ENCODE measurements around the gene KRT17.

DNA sequence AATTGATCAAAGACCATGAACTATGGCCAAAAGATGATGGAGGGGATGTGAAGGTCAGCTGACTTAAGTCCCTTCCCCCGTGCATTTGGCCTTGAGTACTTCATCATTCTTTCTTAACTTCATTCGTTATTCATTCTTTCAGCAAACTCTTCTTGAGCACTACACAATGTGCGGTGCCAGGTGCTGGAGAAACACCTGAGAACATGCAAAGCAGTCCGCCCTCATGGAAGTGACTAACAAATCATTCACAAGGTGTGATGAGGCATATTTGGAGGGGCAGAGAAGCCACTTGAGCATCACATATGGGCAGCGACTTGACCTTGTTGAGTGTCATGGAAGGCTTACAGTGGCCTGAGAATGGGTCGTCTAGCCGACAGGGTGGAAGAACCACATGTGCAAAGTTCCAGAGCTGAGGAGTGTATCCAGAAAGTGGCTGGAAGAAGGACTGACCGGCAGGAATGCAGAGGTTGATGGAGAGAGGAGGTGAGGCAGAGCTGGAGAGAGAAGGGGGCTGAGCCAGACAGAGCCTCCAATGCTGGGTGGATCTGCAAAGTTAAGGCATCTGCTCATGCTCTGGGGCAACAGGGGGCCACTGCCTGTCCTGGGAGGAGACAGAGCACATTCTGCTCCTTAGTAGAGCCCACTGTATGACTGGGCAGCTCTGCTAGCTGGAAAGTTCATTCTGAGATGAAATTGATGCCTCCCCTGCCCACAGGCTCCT, 39.2 kb upstream of the KRT17 start:
- TF ChIP-seq EZH2 (IDR thresholded peaks at IDR 0.05; ENCODE audit: insufficient read depth, poor library complexity, severe bottlenecking) (no peak), EZH2phosphoT487 (IDR thresholded peaks at IDR 0.05; ENCODE audit: insufficient read depth, low read depth) (no peak)
